Measurements from ENCODE around the gene MLH1. TPM values are rescaled to one million over a fixed set of nuclear protein-coding genes. Genes with fewer than 3 reads are reported as not detected.
A peak's percentile ranks its signal among the peaks of the same experiment; 100 is the strongest.

The MLH1 gene
- total and polyA plus RNA-seq, 11 donors, result 26.0 to 58.4 (median 50.3) TPM

DNA sequence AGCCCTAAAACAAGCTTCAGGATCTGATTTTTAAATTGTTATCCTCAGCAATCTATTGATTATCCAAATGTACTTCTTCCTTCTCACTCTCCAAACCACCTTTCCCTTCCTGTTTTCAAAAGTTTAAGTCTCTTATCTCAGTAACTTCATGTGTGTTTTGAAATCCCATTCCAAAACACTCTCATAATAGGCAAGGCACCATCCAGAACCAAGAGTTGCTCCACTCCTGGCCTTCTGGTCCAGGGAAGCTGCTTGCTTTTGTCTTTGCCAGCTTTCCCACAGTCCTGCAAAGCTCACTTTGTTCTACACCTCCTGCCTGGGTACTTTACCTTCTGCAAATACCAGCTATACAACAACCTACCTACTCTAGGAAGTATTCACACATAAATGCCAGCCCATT is 63.5 kb downstream of the MLH1 start:
- H3K4me1 ChIP-seq, result peaks cover 3 to 62% (median 40%) of the 10 kb centered on the region in 12 donors
- DNase-seq, result no peak
- peak overlapping the region in 11 of 12 donors; percentile 2 to 90 (median 85) for H3K27ac ChIP-seq
- TF ChIP-seq, protein P1, sequence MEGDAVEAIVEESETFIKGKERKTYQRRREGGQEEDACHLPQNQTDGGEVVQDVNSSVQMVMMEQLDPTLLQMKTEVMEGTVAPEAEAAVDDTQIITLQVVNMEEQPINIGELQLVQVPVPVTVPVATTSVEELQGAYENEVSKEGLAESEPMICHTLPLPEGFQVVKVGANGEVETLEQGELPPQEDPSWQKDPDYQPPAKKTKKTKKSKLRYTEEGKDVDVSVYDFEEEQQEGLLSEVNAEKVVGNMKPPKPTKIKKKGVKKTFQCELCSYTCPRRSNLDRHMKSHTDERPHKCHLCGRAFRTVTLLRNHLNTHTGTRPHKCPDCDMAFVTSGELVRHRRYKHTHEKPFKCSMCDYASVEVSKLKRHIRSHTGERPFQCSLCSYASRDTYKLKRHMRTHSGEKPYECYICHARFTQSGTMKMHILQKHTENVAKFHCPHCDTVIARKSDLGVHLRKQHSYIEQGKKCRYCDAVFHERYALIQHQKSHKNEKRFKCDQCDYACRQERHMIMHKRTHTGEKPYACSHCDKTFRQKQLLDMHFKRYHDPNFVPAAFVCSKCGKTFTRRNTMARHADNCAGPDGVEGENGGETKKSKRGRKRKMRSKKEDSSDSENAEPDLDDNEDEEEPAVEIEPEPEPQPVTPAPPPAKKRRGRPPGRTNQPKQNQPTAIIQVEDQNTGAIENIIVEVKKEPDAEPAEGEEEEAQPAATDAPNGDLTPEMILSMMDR (IDR thresholded peaks at IDR 0.05), result no peak
- no peak for TF ChIP-seq POLR2A (IDR thresholded peaks at IDR 0.05)
- ATAC-seq, result no peak
- no peaks in the 10 kb centered on the region for H3K9me3 ChIP-seq
- H3K4me3 ChIP-seq, result no peak overlapping the region
- no peaks in the 10 kb centered on the region for H3K27me3 ChIP-seq
- intact Hi-C loops (cut with DNase I), result loop anchor here in 2 of 10 donors (5.0 to 10.0 kb wide), 2 partner anchors 35 to 62 kb away; partner anchors contain the start of genes EPM2AIP1 (in 1 of the 2) and MLH1 (in 1 of the 2)
- H3K36me3 ChIP-seq, result peaks cover 3 to 86% (median 70%) of the 10 kb centered on the region in 9 donors

GRCh38 chr3:37058117-37058516 is 64.8 kb downstream of the MLH1 start:
- Histone ChIP-seq H3K9me3 (no peaks in the 10 kb centered on the region), H3K27me3 (no peaks in the 10 kb centered on the region), H3K36me3 (peaks cover 3 to 84% (median 70%) of the 10 kb centered on the region in 9 donors), H3K4me1 (peaks cover 3 to 56% (median 30%) of the 10 kb centered on the region in 12 donors), H3K4me3 (no peak overlapping the region), H3K27ac (peak overlapping the region in 2 of 12 donors; percentile 9 to 85)
- ATAC-seq (no peak), DNase-seq (no peak)
- TF ChIP-seq, protein P1 (IDR thresholded peaks at IDR 0.05), result no peak
- TF ChIP-seq POLR2A (IDR thresholded peaks at IDR 0.05), result no peak
- intact Hi-C loops (cut with DNase I), result loop anchor here in 2 of 10 donors (5.0 to 10.0 kb wide), 2 partner anchors 34 to 63 kb away; partner anchors contain the start of genes EPM2AIP1 (in 1 of the 2) and MLH1 (in 1 of the 2)
- WGBS, 4 donors, result 95 to 97% (median 95%) methylated on average over 5 of the region's 5 CpGs

DNA sequence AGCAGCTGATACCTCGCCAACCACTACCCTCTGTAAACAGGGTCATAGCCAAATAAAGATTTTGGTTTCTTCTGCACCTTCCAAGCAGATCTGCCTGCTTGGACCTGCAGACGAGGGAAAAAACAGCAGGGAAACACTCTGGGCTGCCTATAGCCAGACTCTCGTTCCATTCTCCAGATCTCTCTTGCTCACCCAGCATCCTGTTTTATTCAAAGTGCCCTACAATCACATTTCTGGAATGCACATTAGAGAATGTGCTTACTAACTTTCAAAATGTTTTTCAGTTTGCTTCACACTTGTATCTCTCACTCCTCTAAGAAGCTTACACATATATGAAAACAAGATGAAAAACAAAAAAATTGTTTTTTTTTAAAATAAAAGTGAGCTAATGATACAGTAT is 71.4 kb downstream of the MLH1 start:
- DNase-seq, result no peak
- 64 to 73% (median 70%) methylated on average over 3 of the region's 3 CpGs for WGBS, 4 donors
- no peaks in the 10 kb centered on the region for H3K9me3 ChIP-seq
- no peaks in the 10 kb centered on the region for H3K27me3 ChIP-seq
- no peak overlapping the region for H3K27ac ChIP-seq
- no peak for ATAC-seq
- no peak overlapping the region for H3K4me3 ChIP-seq
- intact Hi-C loops (cut with DNase I), result no loop called here
- H3K36me3 ChIP-seq, result peaks cover 0 to 80% (median 61%) of the 10 kb centered on the region in 9 donors
- TF ChIP-seq POLR2A (IDR thresholded peaks at IDR 0.05), result no peak
- TF ChIP-seq, protein P1 (IDR thresholded peaks at IDR 0.05), result no peak
- H3K4me1 ChIP-seq, result peaks cover 0 to 17% (median 0%) of the 10 kb centered on the region in 12 donors

DNA sequence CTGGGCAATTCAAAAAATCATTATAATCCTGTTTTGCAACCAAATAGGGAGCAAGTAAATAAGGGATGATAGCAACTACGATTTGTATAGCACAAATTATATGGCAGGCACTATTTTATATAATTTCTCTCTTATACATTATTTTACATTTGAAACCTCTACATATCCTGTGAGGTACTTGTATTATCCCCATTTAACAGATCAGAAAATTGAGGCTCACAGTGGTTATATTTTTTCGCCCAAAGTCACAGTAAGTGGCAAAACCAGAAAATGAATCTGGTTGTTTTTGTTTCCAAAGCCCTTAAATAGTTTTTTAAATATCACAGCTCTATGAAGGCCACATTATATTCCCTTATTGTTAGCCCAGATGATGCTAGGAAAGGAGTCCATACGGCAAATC is 74.3 kb downstream of the MLH1 start:
- no peaks in the 10 kb centered on the region for H3K9me3 ChIP-seq
- H3K27ac ChIP-seq, result no peak overlapping the region
- TF ChIP-seq, protein P1 (IDR thresholded peaks at IDR 0.05), result no peak
- TF ChIP-seq POLR2A (IDR thresholded peaks at IDR 0.05), result no peak
- intact Hi-C loops (cut with DNase I), result no loop called here
- no peak for DNase-seq
- peaks cover 0 to 7% (median 2%) of the 10 kb centered on the region in 12 donors for H3K4me1 ChIP-seq
- WGBS, 4 donors, result 93 to 96% (median 94%) methylated on average over 3 of the region's 3 CpGs
- H3K36me3 ChIP-seq, result peaks cover 0 to 76% (median 60%) of the 10 kb centered on the region in 9 donors
- ATAC-seq, result no peak
- H3K4me3 ChIP-seq, result no peak overlapping the region
- H3K27me3 ChIP-seq, result no peaks in the 10 kb centered on the region

All from heart left ventricle (tissue), 16 donors.